Naive thymus-derived CD8-positive, alpha-beta T cell (primary cell): ENCODE measurements around the gene SEMA3G. TPM values are rescaled to one million over a fixed set of nuclear protein-coding genes. Genes with fewer than 3 reads are reported as not detected.

ENCODE experiments used
- ATAC-seq, 2 donors: fragments of 150-1000 bp; cut with Tn5 transposase in 1 of 2; sonication (Bioruptor Pico), chemical (Tn5 transposase) in 1 of 2; 1 replicate in 1 of 2; 2 replicates in 1 of 2; pipeline ENCODE4 v1.10.0; 2021; ENCODE audit warnings: mild to moderate bottlenecking in 2 of 2, moderate library complexity in 2 of 2
- POLR2A ChIA-PET: fragments of 350-600 bp; sonication (Branson Sonifier 250); formaldehyde crosslinking; loops from one replicate; lab custom pipeline; 2021; ENCODE audit warnings: antibody characterized with exemption; lab: Charles Lee
- DNase-seq, 10 donors: peaks; one replicate each; pipeline versions ENCODE4 v3.0.0 to v3.0.0-alpha.2; 2020 to 2022
- H3K27ac Mint-ChIP-seq, 10 donors: one replicate each; pipeline ENCODE4 v1.8.0; 2020 to 2022; ENCODE audit warnings: mild to moderate bottlenecking in 10 of 10, mixed read lengths in 10 of 10, moderate library complexity in 4 of 10, inconsistent platforms in 1 of 10
- H3K27me3 Mint-ChIP-seq, 5 donors: one replicate each; pipeline ENCODE4 v1.8.0; 2021 to 2022; ENCODE audit warnings: mixed read lengths in 5 of 5
- H3K36me3 Mint-ChIP-seq, 3 donors: one replicate each; pipeline ENCODE4 v1.8.0; 2020 to 2022; ENCODE audit warnings: mixed read lengths in 3 of 3, mild to moderate bottlenecking in 2 of 3, inconsistent platforms in 1 of 3
- H3K4me1 Mint-ChIP-seq, 4 donors: one replicate each; pipeline ENCODE4 v1.8.0; 2021 to 2022; ENCODE audit warnings: mixed read lengths in 4 of 4
- H3K4me3 Mint-ChIP-seq, 10 donors: one replicate each; pipeline ENCODE4 v1.8.0; 2020 to 2022; ENCODE audit warnings: mild to moderate bottlenecking in 10 of 10, mixed read lengths in 10 of 10, moderate library complexity in 6 of 10, inconsistent platforms in 1 of 10
- H3K9me3 Mint-ChIP-seq, 9 donors: one replicate each; pipeline ENCODE4 v1.8.0; 2020 to 2022; ENCODE audit warnings: mixed read lengths in 9 of 9, mild to moderate bottlenecking in 3 of 9, inconsistent platforms in 1 of 9, moderate library complexity in 1 of 9
- polyA plus RNA-seq, 3 donors: library from polyadenylated mRNA; unstranded; fragments of 300-500 nt; fragmentation: Illumina TruSeq; gene quantifications; one replicate each; pipeline ENCODE4 v1.2.3, GENCODE V29; 2021
- total RNA-seq, 8 experiments: library from RNA in 2 of 8; stranded (reverse) in 2 of 8; gene quantifications; one replicate each; pipeline ENCODE4 v1.2.3 and lab custom pipeline; 2021 to 2026

The SEMA3G gene
- total and polyA plus RNA-seq, 5 experiments from 2014 or later: not detected

DNA sequence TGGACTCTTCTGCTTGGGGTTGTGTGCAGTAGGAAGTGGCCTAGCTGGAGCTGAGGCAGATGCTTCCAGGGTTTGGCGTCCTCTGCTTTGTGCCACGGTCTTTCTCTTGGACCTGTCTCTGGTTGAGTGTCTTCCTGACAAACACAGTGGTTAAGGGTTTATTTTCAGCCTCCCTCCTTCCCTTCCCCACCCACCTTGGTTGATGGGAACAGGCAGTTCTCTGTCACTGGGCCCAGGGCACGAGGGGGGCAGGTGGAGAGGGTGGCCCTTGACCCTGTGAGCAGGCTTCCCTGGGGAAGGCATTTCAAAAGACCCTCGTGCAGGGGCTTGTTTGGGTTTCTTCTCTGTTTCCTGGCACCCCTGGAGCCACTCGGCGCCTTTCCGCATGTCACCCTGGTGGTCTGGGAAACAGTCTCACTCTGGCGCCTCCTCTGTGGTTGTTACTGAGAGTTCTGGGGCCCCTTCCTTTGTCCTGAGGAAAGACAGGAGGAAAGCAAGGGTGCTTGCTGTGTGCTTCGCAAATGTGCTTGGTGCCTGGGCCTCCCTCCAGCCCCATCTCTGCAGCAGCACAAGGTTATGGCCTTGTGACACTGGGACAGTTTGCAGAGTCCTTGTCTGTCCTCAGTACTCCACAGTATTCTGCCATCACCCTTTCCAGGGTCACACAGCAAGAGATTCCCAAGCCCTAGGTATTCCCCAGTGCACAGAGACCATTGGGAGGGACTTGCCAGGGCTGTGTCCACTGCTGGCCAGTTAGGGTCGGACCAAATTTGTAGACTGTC is 40.0 kb upstream of the SEMA3G start:
- H3K27ac Mint-ChIP-seq: peak overlapping the region in 1 of 10 donors; percentile 55

GRCh38 chr3:52483577-52484381 is 38.9 kb upstream of the SEMA3G start:
- Mint-ChIP-seq H3K27me3 (no peaks in the 10 kb centered on the region), H3K27ac (peak overlapping the region in 2 of 10 donors; percentile 21 to 74), H3K9me3 (no peaks in the 10 kb centered on the region), H3K4me3 (no peak overlapping the region), H3K4me1 (peaks cover 0 to 2% (median 0%) of the 10 kb centered on the region in 4 donors), H3K36me3 (peaks cover 0 to 61% (median 13%) of the 10 kb centered on the region in 3 donors)
- POLR2A ChIA-PET: no interaction called here
- ATAC-seq (no peak), DNase-seq (no peak)

More for the DNA sequence above, 40.0 kb upstream of the SEMA3G start:
- no peaks in the 10 kb centered on the region for H3K9me3 Mint-ChIP-seq
- DNase-seq (no peak), ATAC-seq (no peak)
- peaks cover 0 to 58% (median 11%) of the 10 kb centered on the region in 3 donors for H3K36me3 Mint-ChIP-seq
- POLR2A ChIA-PET: no interaction called here
- H3K4me3 Mint-ChIP-seq: no peak overlapping the region
- H3K27me3 Mint-ChIP-seq: no peaks in the 10 kb centered on the region
- peaks cover 0 to 2% (median 0%) of the 10 kb centered on the region in 4 donors for H3K4me1 Mint-ChIP-seq

GRCh38 chr3:52483081-52483480 is 38.2 kb upstream of the SEMA3G start:
- Mint-ChIP-seq H3K4me1 (peaks cover 0 to 2% (median 0%) of the 10 kb centered on the region in 4 donors), H3K4me3 (no peak overlapping the region), H3K9me3 (no peaks in the 10 kb centered on the region)

DNA sequence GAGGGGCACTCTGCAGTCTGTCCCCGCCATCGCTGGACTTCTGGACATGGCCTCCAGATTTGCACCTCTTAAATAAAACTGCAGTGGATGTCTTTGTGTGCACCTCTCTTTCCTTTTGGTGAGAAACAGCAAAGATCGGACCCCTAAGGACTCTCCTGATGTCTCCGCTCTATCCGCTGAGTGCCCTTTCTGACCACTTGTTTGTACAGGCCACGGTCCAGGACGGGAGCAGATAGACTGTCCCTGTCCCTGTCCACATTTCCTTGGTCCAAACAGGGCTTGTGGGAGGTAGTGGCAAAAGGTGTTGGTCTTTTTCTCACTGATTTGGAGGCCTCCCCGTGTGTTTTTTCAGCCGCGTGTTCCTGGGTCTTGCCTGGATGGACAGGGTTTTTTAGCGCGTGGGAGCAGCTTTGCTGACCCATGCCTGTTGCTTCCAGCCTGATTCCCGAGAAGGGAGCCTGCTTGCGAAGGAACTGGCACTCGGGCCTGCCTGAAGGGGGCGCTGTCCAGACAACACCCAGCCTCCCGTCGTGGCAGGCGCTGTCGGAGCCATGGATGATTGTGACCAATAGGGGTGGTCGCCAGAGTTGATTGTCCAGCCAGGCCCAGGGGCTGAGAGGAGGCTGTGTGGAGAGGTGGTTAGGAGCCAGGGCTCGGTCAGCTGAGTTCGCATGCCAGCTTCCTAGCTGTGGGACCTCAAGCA is 37.1 kb upstream of the SEMA3G start:
- POLR2A ChIA-PET: no interaction called here
- H3K27ac Mint-ChIP-seq: peak overlapping the region in 1 of 10 donors; percentile 84
- no peaks in the 10 kb centered on the region for H3K9me3 Mint-ChIP-seq
- no peak overlapping the region for H3K4me3 Mint-ChIP-seq
- no peaks in the 10 kb centered on the region for H3K27me3 Mint-ChIP-seq
- H3K4me1 Mint-ChIP-seq: no peaks in the 10 kb centered on the region
- peak in 2 of 10 donors; percentile 16 to 26 for DNase-seq
- ATAC-seq: no peak
- H3K36me3 Mint-ChIP-seq: peaks cover 0 to 64% (median 11%) of the 10 kb centered on the region in 3 donors

More at GRCh38 chr3:52483081-52483480, 38.2 kb upstream of the SEMA3G start:
- POLR2A ChIA-PET: no interaction called here
- Mint-ChIP-seq H3K27me3 (no peaks in the 10 kb centered on the region), H3K36me3 (peaks cover 0 to 63% (median 13%) of the 10 kb centered on the region in 3 donors), H3K27ac (peak overlapping the region in 1 of 10 donors; percentile 74)
- DNase-seq (no peak), ATAC-seq (no peak)

DNA sequence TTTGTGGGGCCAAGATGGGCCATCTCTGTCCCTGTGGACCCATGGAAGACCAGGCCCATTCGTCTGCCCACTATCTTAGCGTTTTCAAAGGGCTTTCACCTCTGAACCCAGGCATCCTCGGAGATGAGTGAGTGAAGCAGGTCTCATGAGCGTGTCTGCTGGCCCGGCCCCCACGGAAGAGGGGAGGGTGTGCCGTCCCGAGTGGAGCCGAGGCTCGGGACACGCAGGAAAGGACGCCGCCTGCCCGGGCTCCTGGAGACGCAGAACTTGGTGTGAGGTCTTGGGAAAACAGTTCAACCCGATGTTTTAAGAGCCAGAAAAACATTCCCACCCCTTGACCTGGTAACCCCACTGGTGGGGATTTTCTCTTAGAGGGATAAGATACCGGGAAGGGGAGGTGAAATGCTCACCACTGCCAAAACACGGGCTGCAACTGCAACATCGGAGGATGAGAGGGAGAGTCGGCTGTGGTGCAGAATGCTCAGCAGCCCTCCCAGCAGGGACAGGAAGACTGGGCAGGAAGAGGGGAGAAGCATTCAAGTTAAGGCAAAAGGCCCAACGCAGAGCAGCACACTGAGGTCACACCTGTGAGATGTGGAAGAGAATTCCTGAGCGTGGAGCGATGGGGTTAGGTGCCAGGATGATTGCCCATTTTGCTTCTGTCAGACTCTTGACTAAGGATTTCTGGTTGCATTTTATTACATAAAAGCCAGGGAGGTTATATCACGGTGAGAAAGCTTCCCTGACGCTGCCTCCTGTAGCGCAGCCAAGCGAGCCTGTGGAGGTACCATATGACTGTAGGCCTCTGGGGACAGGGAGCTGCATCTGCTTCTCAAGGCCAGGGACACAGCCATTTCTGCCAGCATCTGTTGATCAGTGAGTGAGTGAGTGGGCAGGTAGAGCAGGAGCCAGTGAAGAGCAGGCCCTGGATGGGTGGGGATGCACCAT is 36.1 kb upstream of the SEMA3G start:
- POLR2A ChIA-PET: no interaction called here

DNA sequence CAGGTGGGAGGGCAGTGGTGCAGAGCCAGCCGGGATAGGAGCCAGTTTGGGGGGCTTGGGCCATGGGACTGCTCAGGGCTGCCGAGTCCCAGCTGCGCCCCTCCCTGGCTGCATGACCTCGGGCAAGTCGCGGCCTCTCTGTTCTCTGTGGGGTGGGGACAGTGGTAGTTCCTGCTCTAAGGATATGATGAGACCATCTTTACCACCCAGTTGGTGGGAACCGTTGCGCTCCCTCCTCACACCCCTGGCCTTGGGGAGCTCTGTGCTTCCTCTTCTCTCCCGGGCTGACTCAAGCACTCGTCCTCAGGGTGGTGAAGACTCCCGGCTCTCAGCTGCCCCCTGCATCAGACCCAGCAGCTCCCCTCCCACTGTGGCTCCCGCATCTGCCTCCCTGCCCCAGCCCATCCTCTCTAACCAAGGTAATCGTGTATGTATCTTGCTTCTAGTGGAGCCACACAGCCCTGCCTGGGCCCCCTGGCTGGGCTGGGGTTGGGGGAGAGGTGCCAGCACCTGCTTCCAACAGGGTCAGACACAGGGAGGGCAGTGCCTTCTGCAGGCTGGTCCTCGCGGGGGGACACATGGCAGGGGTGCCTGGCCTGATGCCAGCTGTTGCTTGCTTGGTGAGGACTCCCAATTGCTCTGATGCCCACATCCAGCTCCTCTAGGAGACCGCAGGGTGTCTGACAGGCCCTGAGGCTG is 35.1 kb upstream of the SEMA3G start:
- POLR2A ChIA-PET: interaction anchor here (0.6 kb wide), 1 partner anchor 84 kb away, joined by 9 read pairs; no protein-coding TSS in a partner anchor
- Mint-ChIP-seq H3K27ac (peak overlapping the region in 2 of 10 donors; percentile 29 to 53), H3K27me3 (no peaks in the 10 kb centered on the region), H3K4me1 (no peaks in the 10 kb centered on the region), H3K4me3 (no peak overlapping the region), H3K9me3 (no peaks in the 10 kb centered on the region), H3K36me3 (peaks cover 0 to 70% (median 9%) of the 10 kb centered on the region in 3 donors)
- ATAC-seq (no peak), DNase-seq (no peak)

More for the DNA sequence above, 36.1 kb upstream of the SEMA3G start:
- Mint-ChIP-seq H3K9me3 (no peaks in the 10 kb centered on the region), H3K27me3 (no peaks in the 10 kb centered on the region), H3K36me3 (peaks cover 0 to 62% (median 11%) of the 10 kb centered on the region in 3 donors), H3K27ac (peak overlapping the region in 2 of 10 donors; percentile 41 to 84), H3K4me3 (no peak overlapping the region), H3K4me1 (no peaks in the 10 kb centered on the region)
- DNase-seq (no peak), ATAC-seq (peak in 1 of 2 donors; percentile 13)

DNA sequence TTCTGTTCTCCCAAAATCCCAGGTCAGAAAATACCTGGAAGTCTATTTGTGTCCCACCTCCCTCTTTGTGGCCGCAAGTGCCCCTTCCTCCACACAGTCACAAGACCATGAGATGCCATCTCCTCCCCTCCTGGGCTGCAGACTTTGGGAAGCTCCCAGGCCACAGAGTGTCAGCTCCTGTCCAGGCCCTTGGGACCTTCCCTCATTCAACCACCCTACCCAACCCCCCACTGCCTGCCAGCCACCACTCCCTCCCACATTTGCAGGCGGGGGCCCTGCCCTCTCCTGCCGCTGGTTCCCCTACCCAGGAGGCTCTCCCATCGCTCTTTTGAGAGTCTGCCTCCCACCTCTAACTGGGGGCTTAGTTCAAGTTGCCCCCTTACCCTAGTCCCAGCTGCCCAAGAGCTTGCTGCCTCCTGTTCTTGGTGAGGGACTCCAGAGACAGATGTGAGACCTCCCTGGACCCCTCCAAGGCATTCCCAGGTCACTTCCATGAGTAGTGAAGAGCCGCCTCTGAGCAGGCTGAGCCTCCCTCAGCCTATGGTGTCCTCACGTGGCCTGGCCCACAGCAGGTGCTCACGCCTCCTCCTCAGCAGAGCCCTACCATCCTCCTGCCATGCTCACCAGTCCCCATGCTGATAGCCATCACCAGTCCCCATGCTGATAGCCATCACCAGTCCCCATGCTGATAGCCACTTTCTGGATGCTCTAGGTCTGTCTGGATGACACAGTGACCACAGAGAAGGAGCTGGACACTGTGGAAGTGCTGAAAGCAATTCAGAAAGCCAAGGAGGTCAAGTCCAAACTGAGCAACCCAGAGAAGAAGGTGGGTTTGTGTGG is 34.4 kb upstream of the SEMA3G start:
- DNase-seq: peak in 1 of 10 donors; percentile 45
- Mint-ChIP-seq H3K9me3 (no peaks in the 10 kb centered on the region), H3K4me1 (no peaks in the 10 kb centered on the region), H3K36me3 (peaks cover 0 to 75% (median 9%) of the 10 kb centered on the region in 3 donors), H3K27me3 (no peaks in the 10 kb centered on the region), H3K27ac (peak overlapping the region in 5 of 10 donors; percentile 29 to 62 (median 50)), H3K4me3 (peak overlapping the region in 1 of 10 donors; percentile 14)
- POLR2A ChIA-PET: interaction anchor here (0.6 kb wide), 1 partner anchor 83 kb away, joined by 9 read pairs; no protein-coding TSS in a partner anchor
- ATAC-seq: no peak

DNA sequence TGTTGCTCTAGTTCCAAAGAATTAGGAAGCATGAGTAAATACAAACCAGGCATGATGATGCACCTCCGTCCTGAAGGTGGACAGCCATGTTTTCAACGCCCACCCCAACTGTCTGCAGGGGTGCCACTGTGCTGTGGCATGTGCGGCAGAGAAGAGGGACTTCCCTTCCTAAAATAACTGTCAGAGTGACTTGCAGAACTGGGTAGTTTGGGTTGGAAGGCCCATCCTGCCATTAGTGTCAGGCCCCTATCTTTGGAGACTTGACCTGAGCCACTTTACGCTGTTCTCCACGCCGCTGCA is 32.8 kb upstream of the SEMA3G start:
- Mint-ChIP-seq H3K27ac (no peak overlapping the region), H3K36me3 (peaks cover 0 to 82% (median 8%) of the 10 kb centered on the region in 3 donors), H3K27me3 (no peaks in the 10 kb centered on the region), H3K9me3 (no peaks in the 10 kb centered on the region), H3K4me1 (no peaks in the 10 kb centered on the region), H3K4me3 (no peak overlapping the region)
- DNase-seq (no peak), ATAC-seq (no peak)
- POLR2A ChIA-PET: no interaction called here

DNA sequence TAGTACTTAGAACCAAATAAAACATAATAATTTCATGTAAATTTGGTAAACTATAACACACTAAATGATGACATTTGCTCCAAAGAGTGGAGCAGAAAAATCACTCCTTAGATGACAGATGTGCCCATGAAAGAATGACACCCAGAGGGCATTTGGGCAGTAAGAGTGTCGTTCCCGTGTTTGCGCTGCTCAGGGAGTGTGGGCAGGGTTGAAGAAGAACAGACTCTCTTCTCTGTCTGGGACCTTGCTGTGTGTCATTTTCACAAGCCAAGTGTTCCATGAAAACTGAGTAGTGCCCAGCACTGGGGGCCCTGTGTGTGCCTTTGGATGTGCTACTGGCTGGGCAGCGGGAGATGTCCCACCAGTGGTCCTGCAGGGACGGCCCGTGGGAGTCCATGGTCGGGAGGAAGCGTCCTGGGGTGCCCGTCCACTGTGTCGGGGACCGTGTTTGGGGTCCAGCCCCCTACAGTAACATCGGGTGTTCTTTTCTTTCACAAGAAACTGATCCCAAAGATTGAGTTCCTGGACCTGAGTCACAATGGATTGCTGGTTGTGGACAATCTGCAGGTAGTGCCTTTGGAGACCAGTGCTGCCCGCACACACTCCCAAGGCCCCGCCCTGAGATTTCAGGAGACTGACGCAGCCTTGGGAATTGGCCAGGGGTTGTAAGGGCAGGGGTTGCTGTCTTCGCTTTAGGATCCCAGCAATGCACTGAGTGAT is 32.3 kb upstream of the SEMA3G start:
- Mint-ChIP-seq H3K4me3 (no peak overlapping the region), H3K4me1 (no peaks in the 10 kb centered on the region), H3K9me3 (no peaks in the 10 kb centered on the region), H3K27me3 (no peaks in the 10 kb centered on the region), H3K36me3 (peaks cover 0 to 83% (median 8%) of the 10 kb centered on the region in 3 donors), H3K27ac (no peak overlapping the region)
- DNase-seq (peak in 1 of 10 donors; percentile 36), ATAC-seq (no peak)
- POLR2A ChIA-PET: no interaction called here

- Mint-ChIP-seq H3K36me3 (peaks cover 0 to 82% (median 3%) of the 10 kb centered on the region in 3 donors), H3K27ac (no peak overlapping the region), H3K9me3 (no peaks in the 10 kb centered on the region), H3K4me3 (no peak overlapping the region), H3K4me1 (peaks cover 0 to 5% (median under 1%) of the 10 kb centered on the region in 4 donors), H3K27me3 (no peaks in the 10 kb centered on the region)
- DNase-seq (peak in 1 of 10 donors; percentile 32), ATAC-seq (no peak)
- POLR2A ChIA-PET: no interaction called here
Observed at GRCh38 chr3:52473026-52473425, 28.1 kb upstream of the SEMA3G start.
